CD14-positive monocyte (primary cell): ENCODE results near the gene RGS19. TPM values are rescaled to one million over a fixed set of nuclear protein-coding genes. Genes with fewer than 3 reads are reported as not detected.
A peak's percentile ranks its signal among the peaks of the same experiment; 100 is the strongest.
"Not testable (repeated sequence)": the region's sequence is repeated elsewhere in the genome, so short reads cannot be mapped to it uniquely, and the experiment has no call there.

Experiments used
- DNase-seq, 3 donors: peaks; one replicate each; pipeline ENCODE4 v3.0.0-alpha.2; 2011 to 2022
- H2AFZ ChIP-seq: 2 replicates; pipeline ENCODE4 v1.6.0; 2012; ENCODE audit warnings: mild to moderate bottlenecking, low read depth, low read length, inconsistent platforms; ENCODE audit not compliant: insufficient read depth, poor library complexity, severe bottlenecking
- H3K27ac ChIP-seq, 2 donors: 1 replicate in 1 of 2; 2 replicates in 1 of 2; pipeline ENCODE4 v1.5.1; 2012 to 2013; ENCODE audit warnings: low read length in 2 of 2, control low read depth in 1 of 2, inconsistent platforms in 1 of 2, low read depth in 1 of 2, mild to moderate bottlenecking in 1 of 2
- H3K27me3 ChIP-seq, 2 donors: one replicate each; pipeline versions ENCODE4 v1.6.0 to v1.6.1; 2011 to 2013; ENCODE audit warnings: low read length in 2 of 2; ENCODE audit not compliant: control insufficient read depth in 2 of 2, insufficient read depth in 2 of 2
- H3K36me3 ChIP-seq, 2 donors: replicated peaks in 1 of 2; 1 replicate in 1 of 2; 2 replicates in 1 of 2; pipeline versions ENCODE4 v1.5.1 to v1.6.1; 2012 to 2013; ENCODE audit warnings: low read length in 2 of 2, control low read depth in 1 of 2, inconsistent platforms in 1 of 2, mild to moderate bottlenecking in 1 of 2; ENCODE audit not compliant: insufficient read depth in 2 of 2, control insufficient read depth in 1 of 2
- H3K4me1 ChIP-seq, 2 donors: 1 replicate in 1 of 2; 2 replicates in 1 of 2; pipeline versions ENCODE4 v1.5.1 to v1.6.1; 2012 to 2013; ENCODE audit warnings: low read length in 2 of 2, control low read depth in 1 of 2, inconsistent platforms in 1 of 2, mild to moderate bottlenecking in 1 of 2, moderate library complexity in 1 of 2; ENCODE audit not compliant: insufficient read depth in 2 of 2, control insufficient read depth in 1 of 2
- H3K4me2 ChIP-seq: replicated peaks from 2 replicates; pipeline ENCODE3; 2012; ENCODE audit warnings: low read length, moderate library complexity, mild to moderate bottlenecking; ENCODE audit not compliant: poor library complexity, severe bottlenecking; ENCODE audit errors: extremely low read depth
- H3K4me3 ChIP-seq, 3 experiments: fragments of 200-600 bp in 1 of 3; sonication (generic) in 1 of 3; replicated peaks in 1 of 3; 1 replicate in 2 of 3; 2 replicates in 1 of 3; pipeline ENCODE4 v1.5.1; 2011 to 2013; ENCODE audit warnings: low read length in 3 of 3, mild to moderate bottlenecking in 3 of 3, control low read depth in 2 of 3, low read depth in 2 of 3, inconsistent platforms in 1 of 3, moderate library complexity in 1 of 3
- H3K79me2 ChIP-seq: 2 replicates; pipeline ENCODE4 v1.6.0; 2012; ENCODE audit warnings: mild to moderate bottlenecking, control low read depth, inconsistent platforms, low read length, moderate library complexity; ENCODE audit not compliant: insufficient read depth
- H3K9ac ChIP-seq: 2 replicates; pipeline ENCODE4 v1.6.0; 2017; ENCODE audit warnings: low read length, mild to moderate bottlenecking; ENCODE audit not compliant: insufficient read depth, poor library complexity, severe bottlenecking
- H3K9me3 ChIP-seq, 2 donors: replicated peaks in 1 of 2; 1 replicate in 1 of 2; 2 replicates in 1 of 2; pipeline versions ENCODE4 v1.5.1 to v1.6.1; 2012 to 2013; ENCODE audit warnings: low read length in 2 of 2, control low read depth in 1 of 2; ENCODE audit not compliant: control insufficient read depth in 1 of 2, insufficient read depth in 1 of 2
- H4K20me1 ChIP-seq: 2 replicates; pipeline ENCODE4 v1.6.0; 2012; ENCODE audit warnings: mild to moderate bottlenecking, low read length, control low read depth, moderate library complexity; ENCODE audit not compliant: insufficient read depth
- H3K27ac Mint-ChIP-seq, 7 donors: one replicate each; pipeline ENCODE4 v1.8.0; 2020; ENCODE audit warnings: mild to moderate bottlenecking in 7 of 7, mixed read lengths in 7 of 7, moderate library complexity in 6 of 7, inconsistent platforms in 2 of 7
- H3K27me3 Mint-ChIP-seq, 3 donors: one replicate each; pipeline ENCODE4 v1.8.0; 2021 to 2022; ENCODE audit warnings: low read depth in 3 of 3, mild to moderate bottlenecking in 3 of 3, mixed read lengths in 3 of 3, moderate library complexity in 3 of 3, inconsistent platforms in 1 of 3
- H3K36me3 Mint-ChIP-seq, 2 donors: one replicate each; pipeline ENCODE4 v1.8.0; 2020; ENCODE audit warnings: mixed read lengths in 2 of 2, inconsistent platforms in 1 of 2, mild to moderate bottlenecking in 1 of 2
- H3K4me1 Mint-ChIP-seq: one replicate; pipeline ENCODE4 v1.8.0; 2020; ENCODE audit warnings: mild to moderate bottlenecking, mixed read lengths
- H3K4me3 Mint-ChIP-seq, 2 donors: one replicate each; pipeline ENCODE4 v1.8.0; 2020; ENCODE audit warnings: mild to moderate bottlenecking in 2 of 2, mixed read lengths in 2 of 2, moderate library complexity in 1 of 2
- H3K9me3 Mint-ChIP-seq, 7 donors: one replicate each; pipeline ENCODE4 v1.8.0; 2020 to 2022; ENCODE audit warnings: mixed read lengths in 7 of 7, mild to moderate bottlenecking in 6 of 7, moderate library complexity in 6 of 7, inconsistent platforms in 2 of 7
- CTCF ChIP-seq: fragments of 200-600 bp; IDR thresholded peaks from one replicate; pipeline ENCODE4 v1.8.0; 2022; ENCODE audit warnings: antibody characterized with exemption, mild to moderate bottlenecking
- WGBS: methylation state at CpG from one replicate; pipeline ENCODE4 v1.1.5; 2013; ENCODE audit warnings: missing lambda C conversion rate; ENCODE audit not compliant: insufficient coverage; 5-methylcytosine and 5-hydroxymethylcytosine counted together
- intact Hi-C, 2 donors: fragments of 100-400 bp; cut with micrococcal nuclease; formaldehyde crosslinking; loops; one replicate each; pipeline versions ENCODE4 v1.15.0 to v1.15.1; 2023
- polyA minus RNA-seq: library from RNA; depleted of rRNA, polyadenylated mRNA; stranded (reverse); fragments of >200 nt; gene quantifications from 2 replicates; pipeline ENCODE4 v1.2.3, GENCODE V29; 2012
- polyA plus RNA-seq, 3 donors: library from polyadenylated mRNA; depleted of rRNA in 1 of 3; unstranded in 2 of 3; stranded (reverse) in 1 of 3; fragments of 300-500 nt in 2 of 3; fragments of >200 nt in 1 of 3; fragmentation: Illumina TruSeq in 2 of 3; gene quantifications; 1 replicate in 2 of 3; 2 replicates in 1 of 3; pipeline ENCODE4 v1.2.3, GENCODE V29; 2012 to 2021
- total RNA-seq, 12 experiments: library from RNA in 1 of 12; stranded (reverse) in 1 of 12; fragments of 120-200 nt in 1 of 12; gene quantifications; one replicate each; pipeline ENCODE4 v1.2.4 and lab custom pipeline; 2013 to 2026; ENCODE audit warnings: mixed read lengths in 6 of 12, inconsistent platforms in 1 of 12

Gene RGS19
- 188 TPM for total RNA-seq (2013)
- polyA plus RNA-seq (100 to 1,000 TPM; 235 to 280 (median 244) TPM), polyA minus RNA-seq (182 and 281 TPM in 2 replicates), total RNA-seq (lab: John Stamatoyannopoulos, UW) (7.2 to 123 (median 72.6) reads per million in 11 experiments)

DNA sequence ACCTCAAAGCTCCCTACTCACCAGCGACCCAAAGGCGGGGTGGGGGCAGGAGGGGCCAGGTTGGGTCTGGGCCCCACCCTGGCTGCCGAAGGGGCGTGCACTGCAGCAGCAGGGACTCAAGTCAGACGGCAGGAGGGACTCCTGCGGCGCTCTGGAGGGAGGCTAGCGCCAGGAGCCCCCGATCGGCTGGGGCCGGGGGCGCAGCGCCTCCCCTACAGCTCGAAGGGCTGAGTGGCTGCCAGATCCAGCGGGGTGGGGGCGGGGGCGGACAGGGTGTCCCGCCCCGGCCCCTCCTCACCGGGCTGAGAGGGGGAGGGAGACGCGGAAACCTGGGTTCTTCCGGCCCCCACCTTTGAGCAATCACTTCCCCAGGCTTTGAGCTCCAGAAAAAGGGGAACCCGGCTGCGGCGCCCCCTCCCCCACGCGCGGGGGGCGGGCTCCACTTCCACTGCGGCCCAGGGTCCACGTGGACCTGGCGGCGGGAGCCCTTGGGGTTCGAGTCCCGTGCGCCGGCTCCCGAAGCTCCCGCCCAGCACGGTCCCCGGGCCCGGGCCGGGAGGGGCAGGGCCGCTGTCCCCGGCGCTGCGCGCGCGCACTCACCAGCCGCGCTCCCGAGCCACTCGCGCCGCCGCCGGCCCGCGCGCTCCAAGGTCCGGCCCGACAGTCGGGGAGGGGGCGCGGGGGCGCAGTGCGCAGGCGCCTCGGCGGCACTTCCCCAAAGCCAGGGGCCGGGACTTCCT lies at the start of gene RGS19:
Gene RGS19, minus strand, starts transcription at position 246 of the 740 bp plus-strand sequence. CDS start 2,632 bp downstream, outside the sequence.
- Histone ChIP-seq H2AFZ (peak within 1 kb of the TSS; percentile 69), H3K4me3 (peak within 1 kb of the TSS; percentile 84 to 100 (median 88)), H3K9me3 (no peaks in the 10 kb centered on the region), H3K27me3 (peaks cover under 1 to 4% of the 10 kb centered on the region in 2 donors), H3K79me2 (peaks cover 77% of the 10 kb centered on the region), H4K20me1 (peaks cover 88% of the 10 kb centered on the region), H3K36me3 (peaks cover 18 to 19% of the 10 kb centered on the region in 2 donors), H3K27ac (peak within 1 kb of the TSS; percentile 81 to 87), H3K4me1 (peaks cover 54 to 77% of the 10 kb centered on the region in 2 donors), H3K9ac (peak within 1 kb of the TSS; percentile 88), H3K4me2 (peak within 1 kb of the TSS; percentile 97)
- H3K27ac Mint-ChIP-seq: peak within 1 kb of the TSS; percentile 89 to 95 (median 93)
- peak within 1 kb of the TSS; percentile 95 to 97 for H3K4me3 Mint-ChIP-seq
- under 1% methylated on average over 65 of the region's 73 CpGs for WGBS
- H3K36me3 Mint-ChIP-seq: peaks cover 17 to 27% of the 10 kb centered on the region in 2 donors
- intact Hi-C loops: loop anchor here (1.0 to 5.0 kb wide), 4 partner anchors 16 to 173 kb away; partner anchors contain the start of gene TCEA2 (in 2 of the 2)
- no peak for TF ChIP-seq CTCF
- DNase-seq: peak; percentile 89 to 94 (median 91)
- peaks cover 54% of the 10 kb centered on the region for H3K4me1 Mint-ChIP-seq
- H3K9me3 Mint-ChIP-seq: peaks cover 0 to 2% (median 0%) of the 10 kb centered on the region in 7 donors
- H3K27me3 Mint-ChIP-seq: peaks cover 7 to 10% (median 8%) of the 10 kb centered on the region in 3 donors

DNA sequence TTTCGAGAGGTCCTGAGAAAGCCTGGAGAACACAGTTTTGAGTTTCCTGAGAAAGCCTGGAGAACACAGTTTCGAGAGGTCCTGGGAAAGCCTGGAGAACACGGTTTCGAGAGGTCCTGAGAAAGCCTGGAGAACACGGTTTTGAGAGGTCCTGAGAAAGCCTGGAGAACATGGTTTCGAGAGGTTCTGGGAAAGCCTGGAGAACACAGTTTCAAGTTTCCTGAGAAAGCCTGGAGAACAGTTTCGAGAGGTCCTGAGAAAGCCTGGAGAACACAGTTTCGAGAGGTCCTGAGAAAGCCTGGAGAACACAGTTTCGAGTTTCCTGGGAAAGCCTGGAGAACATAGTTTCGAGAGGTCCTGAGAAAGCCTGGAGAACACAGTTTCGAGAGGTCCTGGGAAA lies 44.2 kb upstream of the RGS19 start:
- H3K36me3 Mint-ChIP-seq, H3K79me2 ChIP-seq, H3K9ac ChIP-seq, H3K36me3 ChIP-seq, H2AFZ ChIP-seq, H3K4me3 Mint-ChIP-seq, H4K20me1 ChIP-seq, H3K4me1 Mint-ChIP-seq, H3K27ac ChIP-seq, H3K4me1 ChIP-seq, DNase-seq, H3K9me3 Mint-ChIP-seq, H3K4me3 ChIP-seq, H3K9me3 ChIP-seq, H3K27ac Mint-ChIP-seq, H3K4me2 ChIP-seq, H3K27me3 ChIP-seq: not testable (repeated sequence)
- intact Hi-C loops: loop anchor here in 1 of 2 donors (5.0 kb wide), 1 partner anchor 41 kb away; the partner anchor contains the start of genes LKAAEAR1 and OPRL1
- H3K27me3 Mint-ChIP-seq: peaks cover 14 to 34% (median 23%) of the 10 kb centered on the region in 3 donors
- WGBS: 94% methylated on average over 11 of the region's 11 CpGs

DNA sequence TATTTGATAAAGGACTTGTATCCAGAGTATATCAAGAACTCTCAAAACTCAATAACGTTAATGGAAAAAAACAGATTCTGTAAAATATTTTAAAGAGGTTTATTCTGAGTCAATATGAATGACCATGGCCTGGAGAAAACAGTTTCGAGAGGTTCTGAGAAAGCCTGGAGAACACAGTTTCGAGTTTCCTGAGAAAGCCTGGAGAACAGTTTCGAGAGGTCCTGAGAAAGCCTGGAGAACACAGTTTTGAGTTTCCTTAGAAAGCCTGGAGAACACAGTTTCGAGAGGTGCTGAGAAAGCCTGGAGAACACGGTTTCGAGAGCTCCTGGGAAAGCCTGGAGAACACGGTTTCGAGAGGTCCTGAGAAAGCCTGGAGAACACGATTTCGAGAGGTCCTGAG lies 43.6 kb upstream of the RGS19 start:
- not testable (repeated sequence) for H3K27me3 ChIP-seq, H3K79me2 ChIP-seq, H3K27ac ChIP-seq, H3K4me3 ChIP-seq, H3K9me3 ChIP-seq, H3K36me3 Mint-ChIP-seq, H3K9me3 Mint-ChIP-seq, H3K4me1 ChIP-seq, H3K4me2 ChIP-seq, H3K27ac Mint-ChIP-seq, H2AFZ ChIP-seq, H3K4me1 Mint-ChIP-seq, DNase-seq, H4K20me1 ChIP-seq, H3K9ac ChIP-seq, H3K36me3 ChIP-seq
- 95% methylated on average over 10 of the region's 11 CpGs for WGBS
- intact Hi-C loops: loop anchor here in 1 of 2 donors (5.0 kb wide), 1 partner anchor 41 kb away; the partner anchor contains the start of genes LKAAEAR1 and OPRL1
- Mint-ChIP-seq H3K27me3 (peaks cover 14 to 30% (median 23%) of the 10 kb centered on the region in 3 donors), H3K4me3 (peak overlapping the region in 1 of 2 donors; percentile 26)
